ENCODE measurements around the gene SIDT2.
"Not testable (repeated sequence)": the region's sequence is repeated elsewhere in the genome, so short reads cannot be mapped to it uniquely, and the experiment has no call there.

SIDT2 gene

GRCh38 chr11:117181586-117182550, 3.3 kb downstream of the SIDT2 start:
- Histone ChIP-seq H3K79me2 (ENCODE audit: insufficient read depth, low read length) (no peaks in the 10 kb centered on the region), H3F3A (ENCODE audit: insufficient read depth, low read length) (no peaks in the 10 kb centered on the region), H3K27me3 (ENCODE audit: insufficient read depth, low read length) (no peaks in the 10 kb centered on the region), H3K9me2 (ENCODE audit: low read depth, low read length) (no peaks in the 10 kb centered on the region), H3K36me3 (ENCODE audit: insufficient read depth, low read length) (peaks cover 4% of the 10 kb centered on the region; the same call in 1 of the 2 replicates), H4K20me1 (ENCODE audit: insufficient read depth, low read length) (no peaks in the 10 kb centered on the region), H3K9ac (ENCODE audit: low read length) (no peak overlapping the region), H3K27ac (ENCODE audit: low read depth, low read length, poor library complexity, severe bottlenecking) (no peak overlapping the region), H3K4me3 (ENCODE audit: low read depth, low read length, poor library complexity, severe bottlenecking) (no peak overlapping the region), H3K4me1 (ENCODE audit: insufficient read depth, low read length, severe bottlenecking) (peaks cover 32% of the 10 kb centered on the region), H3K9me3 (ENCODE audit: low read length) (no peaks in the 10 kb centered on the region), H2AFZ (ENCODE audit: low read length) (no peak overlapping the region), H3K4me2 (ENCODE audit: low read length) (peak overlapping the region; percentile 49; the same call in 1 of the 2 replicates)
- TF ChIP-seq, protein P1, sequence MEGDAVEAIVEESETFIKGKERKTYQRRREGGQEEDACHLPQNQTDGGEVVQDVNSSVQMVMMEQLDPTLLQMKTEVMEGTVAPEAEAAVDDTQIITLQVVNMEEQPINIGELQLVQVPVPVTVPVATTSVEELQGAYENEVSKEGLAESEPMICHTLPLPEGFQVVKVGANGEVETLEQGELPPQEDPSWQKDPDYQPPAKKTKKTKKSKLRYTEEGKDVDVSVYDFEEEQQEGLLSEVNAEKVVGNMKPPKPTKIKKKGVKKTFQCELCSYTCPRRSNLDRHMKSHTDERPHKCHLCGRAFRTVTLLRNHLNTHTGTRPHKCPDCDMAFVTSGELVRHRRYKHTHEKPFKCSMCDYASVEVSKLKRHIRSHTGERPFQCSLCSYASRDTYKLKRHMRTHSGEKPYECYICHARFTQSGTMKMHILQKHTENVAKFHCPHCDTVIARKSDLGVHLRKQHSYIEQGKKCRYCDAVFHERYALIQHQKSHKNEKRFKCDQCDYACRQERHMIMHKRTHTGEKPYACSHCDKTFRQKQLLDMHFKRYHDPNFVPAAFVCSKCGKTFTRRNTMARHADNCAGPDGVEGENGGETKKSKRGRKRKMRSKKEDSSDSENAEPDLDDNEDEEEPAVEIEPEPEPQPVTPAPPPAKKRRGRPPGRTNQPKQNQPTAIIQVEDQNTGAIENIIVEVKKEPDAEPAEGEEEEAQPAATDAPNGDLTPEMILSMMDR (IDR thresholded peaks at IDR 0.05; ENCODE audit: low read length), result no peak
- TF ChIP-seq EZH2 (IDR thresholded peaks at IDR 0.05; ENCODE audit: borderline replicate concordance, low read length), result no peak

DNA sequence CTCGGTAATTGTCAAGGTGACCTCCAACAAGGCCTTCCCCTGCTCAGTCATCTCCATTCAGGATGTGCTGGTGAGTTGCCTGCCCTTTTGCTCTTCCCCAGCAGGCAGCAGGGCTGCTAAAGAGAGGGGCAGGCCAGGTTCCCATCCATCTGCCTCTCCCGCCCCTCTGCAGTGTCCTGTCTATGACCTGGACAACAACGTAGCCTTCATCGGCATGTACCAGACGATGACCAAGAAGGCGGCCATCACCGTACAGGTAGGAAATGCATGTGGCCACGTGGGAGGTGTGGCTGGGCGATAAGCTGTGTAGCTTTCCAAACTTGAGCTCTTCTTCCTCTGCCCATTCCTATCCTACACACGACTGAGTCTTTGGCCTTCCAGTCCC, 4.0 kb downstream of the SIDT2 start:
- H3K9me2 ChIP-seq (ENCODE audit: low read depth, low read length), result no peaks in the 10 kb centered on the region
- no peak overlapping the region for H3K4me2 ChIP-seq (ENCODE audit: low read length)
- H3F3A ChIP-seq (ENCODE audit: insufficient read depth, low read length), result no peaks in the 10 kb centered on the region
- peaks cover 32% of the 10 kb centered on the region for H3K4me1 ChIP-seq (ENCODE audit: insufficient read depth, low read length, severe bottlenecking)
- H3K27ac ChIP-seq (ENCODE audit: low read depth, low read length, poor library complexity, severe bottlenecking), result no peak overlapping the region
- no peak overlapping the region for H3K4me3 ChIP-seq (ENCODE audit: low read depth, low read length, poor library complexity, severe bottlenecking)
- H3K36me3 ChIP-seq (ENCODE audit: insufficient read depth, low read length), result peaks cover 4% of the 10 kb centered on the region; the same call in 1 of the 2 replicates
- TF ChIP-seq, protein P1 (IDR thresholded peaks at IDR 0.05; ENCODE audit: low read length), result no peak
- no peak for TF ChIP-seq EZH2 (IDR thresholded peaks at IDR 0.05; ENCODE audit: borderline replicate concordance, low read length)
- H2AFZ ChIP-seq (ENCODE audit: low read length), result no peak overlapping the region
- H3K9ac ChIP-seq (ENCODE audit: low read length), result no peak overlapping the region
- no peaks in the 10 kb centered on the region for H3K79me2 ChIP-seq (ENCODE audit: insufficient read depth, low read length)
- H3K9me3 ChIP-seq (ENCODE audit: low read length), result no peaks in the 10 kb centered on the region
- no peaks in the 10 kb centered on the region for H3K27me3 ChIP-seq (ENCODE audit: insufficient read depth, low read length)
- no peaks in the 10 kb centered on the region for H4K20me1 ChIP-seq (ENCODE audit: insufficient read depth, low read length)

- not testable (repeated sequence) for H3K36me3 ChIP-seq (ENCODE audit: insufficient read depth, low read length); H3K4me2 ChIP-seq (ENCODE audit: low read length)
Measured at GRCh38 chr11:117183178-117183577, 4.6 kb downstream of the SIDT2 start.

More at GRCh38 chr11:117183178-117183577, 4.6 kb downstream of the SIDT2 start:
- H4K20me1 ChIP-seq (ENCODE audit: insufficient read depth, low read length); H3K4me3 ChIP-seq (ENCODE audit: low read depth, low read length, poor library complexity, severe bottlenecking); H3F3A ChIP-seq (ENCODE audit: insufficient read depth, low read length); H3K9me2 ChIP-seq (ENCODE audit: low read depth, low read length); H3K9ac ChIP-seq (ENCODE audit: low read length); H3K79me2 ChIP-seq (ENCODE audit: insufficient read depth, low read length); H3K27me3 ChIP-seq (ENCODE audit: insufficient read depth, low read length); H3K27ac ChIP-seq (ENCODE audit: low read depth, low read length, poor library complexity, severe bottlenecking); H2AFZ ChIP-seq (ENCODE audit: low read length); H3K9me3 ChIP-seq (ENCODE audit: low read length): not testable (repeated sequence)
- peaks cover 27% of the 10 kb centered on the region for H3K4me1 ChIP-seq (ENCODE audit: insufficient read depth, low read length, severe bottlenecking)

Measured in OCI-LY1 (cell line).